HEK293 (cell line): Measurements from ENCODE around the gene PDGFA.

Source experiments
- CTCF ChIA-PET: fragments of 350-600 bp; formaldehyde crosslinking; extraction: SDS; loops from one replicate; lab custom pipeline; 2021; ENCODE audit warnings: antibody characterized with exemption; lab: Yijun Ruan, JAX
- POLR2A ChIA-PET: fragments of 300-600 bp; formaldehyde crosslinking; extraction: SDS; loops from one replicate; lab custom pipeline; 2020; ENCODE audit warnings: antibody characterized with exemption, inconsistent platforms; lab: Yijun Ruan, JAX
- H3K27ac ChIP-seq: fragments of 200-500 bp; sonication (Bioruptor generic); 2 replicates; pipeline ENCODE4 v1.5.1; 2014; ENCODE audit warnings: low read depth, low read length, control low read depth, inconsistent platforms; ENCODE audit errors: extremely low read depth
- H3K36me3 ChIP-seq, 2 experiments: fragments of 200-500 bp in 1 of 2; sonication (Bioruptor generic) in 1 of 2; 1 replicate in 1 of 2; 2 replicates in 1 of 2; pipeline ENCODE4 v1.5.1; 2014 to 2017; ENCODE audit warnings: inconsistent platforms in 2 of 2, low read length in 2 of 2; ENCODE audit not compliant: control insufficient read depth in 2 of 2, insufficient read depth in 1 of 2
- H3K4me1 ChIP-seq: fragments of 200-500 bp; sonication (Bioruptor generic); 2 replicates; pipeline ENCODE4 v1.5.1; 2014; ENCODE audit warnings: mild to moderate bottlenecking, low read length, inconsistent platforms; ENCODE audit not compliant: control insufficient read depth, insufficient read depth
- H3K4me3 ChIP-seq: 2 replicates; pipeline ENCODE4 v1.5.1; 2011; ENCODE audit warnings: low read depth, mild to moderate bottlenecking, control low read depth, low read length, moderate library complexity
- H3K9me3 ChIP-seq: fragments of 200-500 bp; sonication (Bioruptor generic); 2 replicates; pipeline ENCODE4 v1.5.1; 2014; ENCODE audit warnings: low read depth, low read length, inconsistent platforms; ENCODE audit not compliant: control insufficient read depth, insufficient read depth
- BCL11A ChIP-seq: fragments of 450-650 bp; formaldehyde crosslinking; IDR thresholded peaks from 2 replicates; pipeline ENCODE4 v1.5.1; 2016; ENCODE audit warnings: low read depth, missing biosample characterization, missing genetic modification characterization
- KLF10 ChIP-seq: fragments of 450-650 bp; IDR thresholded peaks from 2 replicates; pipeline ENCODE4 v1.5.1; 2018; ENCODE audit warnings: missing biosample characterization, mild to moderate bottlenecking, missing genetic modification characterization
- PRDM4 ChIP-seq: fragments of 450-650 bp; formaldehyde crosslinking; IDR thresholded peaks from 2 replicates; pipeline ENCODE4 v1.5.1; 2017; ENCODE audit warnings: missing biosample characterization, missing genetic modification characterization
- REPIN1 ChIP-seq: fragments of 450-650 bp; formaldehyde crosslinking; IDR thresholded peaks from 2 replicates; pipeline ENCODE4 v1.5.1; 2017; ENCODE audit warnings: missing biosample characterization, missing genetic modification characterization, low read depth
- SETDB1 ChIP-seq: IDR thresholded peaks from one replicate; pipeline ENCODE4 v1.6.1; 2017; ENCODE audit warnings: mild to moderate bottlenecking, low read length, moderate library complexity, mixed read lengths; ENCODE audit not compliant: insufficient read length
- SP3 ChIP-seq: fragments of 450-650 bp; formaldehyde crosslinking; IDR thresholded peaks from 2 replicates; pipeline ENCODE4 v1.5.1; 2016; ENCODE audit warnings: missing biosample characterization, missing genetic modification characterization
- WT1 ChIP-seq: fragments of 450-650 bp; formaldehyde crosslinking; IDR thresholded peaks from 2 replicates; pipeline ENCODE4 v1.5.1; 2016; ENCODE audit warnings: missing biosample characterization, missing genetic modification characterization
- ZIC2 ChIP-seq: fragments of 450-650 bp; formaldehyde crosslinking; IDR thresholded peaks from 2 replicates; pipeline ENCODE4 v1.5.1; 2016; ENCODE audit warnings: missing biosample characterization, missing genetic modification characterization
- ZNF132 ChIP-seq: fragments of 450-650 bp; formaldehyde crosslinking; IDR thresholded peaks from 2 replicates; pipeline ENCODE4 v1.5.1; 2017; ENCODE audit warnings: missing biosample characterization, missing genetic modification characterization, borderline replicate concordance
- ZNF133 ChIP-seq: fragments of 450-650 bp; formaldehyde crosslinking; IDR thresholded peaks from 2 replicates; pipeline ENCODE4 v1.5.1; 2016; ENCODE audit warnings: missing biosample characterization, missing genetic modification characterization
- ZNF211 ChIP-seq: fragments of 450-650 bp; formaldehyde crosslinking; IDR thresholded peaks from 2 replicates; pipeline ENCODE4 v1.5.1; 2016; ENCODE audit warnings: low read depth, missing biosample characterization, missing genetic modification characterization
- ZNF221 ChIP-seq: fragments of 450-650 bp; formaldehyde crosslinking; IDR thresholded peaks from 2 replicates; pipeline ENCODE4 v1.5.1; 2017; ENCODE audit warnings: missing biosample characterization, missing genetic modification characterization, borderline replicate concordance
- ZNF302 ChIP-seq: fragments of 450-650 bp; formaldehyde crosslinking; IDR thresholded peaks from 2 replicates; pipeline ENCODE4 v1.5.1; 2016; ENCODE audit warnings: missing biosample characterization, missing genetic modification characterization, low read depth
- ZNF341 ChIP-seq: fragments of 450-650 bp; formaldehyde crosslinking; IDR thresholded peaks from 2 replicates; pipeline ENCODE4; 2016; ENCODE audit warnings: low read depth, missing biosample characterization, missing genetic modification characterization
- ZNF555 ChIP-seq: fragments of 450-650 bp; formaldehyde crosslinking; conservative IDR thresholded peaks from 2 replicates; pipeline ENCODE4 v1.5.1; 2017; ENCODE audit warnings: missing biosample characterization, mild to moderate bottlenecking, missing genetic modification characterization, inconsistent platforms
- ZNF707 ChIP-seq: fragments of 450-650 bp; formaldehyde crosslinking; IDR thresholded peaks from 2 replicates; pipeline ENCODE4 v1.5.1; 2016; ENCODE audit warnings: missing biosample characterization, missing genetic modification characterization
- ZSCAN23 ChIP-seq: fragments of 450-650 bp; formaldehyde crosslinking; IDR thresholded peaks from 2 replicates; pipeline ENCODE4 v1.5.1; 2016; ENCODE audit warnings: missing biosample characterization, missing genetic modification characterization
- TF ChIP-seq, protein P1 (sequence below): fragments of 450-650 bp; formaldehyde crosslinking; IDR thresholded peaks from 2 replicates; pipeline ENCODE4 v1.5.1; 2016; ENCODE audit warnings: missing biosample characterization, missing genetic modification characterization, borderline replicate concordance
- TF ChIP-seq, protein P2 (sequence below): fragments of 450-650 bp; formaldehyde crosslinking; IDR thresholded peaks from 2 replicates; pipeline ENCODE4 v1.5.1; 2016; ENCODE audit warnings: missing biosample characterization, missing genetic modification characterization

PDGFA gene

DNA sequence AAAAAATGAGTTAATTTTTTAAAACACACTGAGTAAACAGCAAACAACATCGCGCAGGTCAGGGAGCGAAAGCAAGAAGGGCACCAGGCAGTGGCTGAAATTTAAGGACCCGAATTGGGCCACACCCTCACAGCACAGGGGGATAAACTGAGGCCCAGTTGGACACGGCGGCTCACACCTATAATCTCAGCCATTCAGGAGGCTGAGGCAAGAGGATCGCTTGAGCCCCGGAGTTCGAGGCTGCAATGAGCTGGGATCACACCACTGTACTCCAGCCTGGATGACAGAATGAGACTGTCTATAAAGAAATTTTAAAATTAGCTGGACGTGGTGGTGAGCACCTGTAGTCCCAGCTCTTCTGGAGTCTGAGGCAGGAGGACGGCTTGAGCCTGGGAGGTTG is 69.6 kb downstream of the PDGFA start:
- CTCF ChIA-PET, result interaction anchor here (1.1 kb wide), 1 partner anchor 9 kb away, joined by 3 read pairs; no protein-coding TSS in a partner anchor
- no peaks in the 10 kb centered on the region for H3K4me1 ChIP-seq
- H3K36me3 ChIP-seq, result no peaks in the 10 kb centered on the region
- H3K4me3 ChIP-seq, result no peak overlapping the region
- H3K9me3 ChIP-seq, result no peaks in the 10 kb centered on the region
- TF ChIP-seq ZSCAN23 (no peak), BCL11A (tag by site-specific recombination) (no peak), ZNF707 (tag by site-specific recombination) (no peak), ZNF555 (tag by site-specific recombination) (no peak), SP3 (tag by site-specific recombination) (no peak)
- TF ChIP-seq, protein P1, sequence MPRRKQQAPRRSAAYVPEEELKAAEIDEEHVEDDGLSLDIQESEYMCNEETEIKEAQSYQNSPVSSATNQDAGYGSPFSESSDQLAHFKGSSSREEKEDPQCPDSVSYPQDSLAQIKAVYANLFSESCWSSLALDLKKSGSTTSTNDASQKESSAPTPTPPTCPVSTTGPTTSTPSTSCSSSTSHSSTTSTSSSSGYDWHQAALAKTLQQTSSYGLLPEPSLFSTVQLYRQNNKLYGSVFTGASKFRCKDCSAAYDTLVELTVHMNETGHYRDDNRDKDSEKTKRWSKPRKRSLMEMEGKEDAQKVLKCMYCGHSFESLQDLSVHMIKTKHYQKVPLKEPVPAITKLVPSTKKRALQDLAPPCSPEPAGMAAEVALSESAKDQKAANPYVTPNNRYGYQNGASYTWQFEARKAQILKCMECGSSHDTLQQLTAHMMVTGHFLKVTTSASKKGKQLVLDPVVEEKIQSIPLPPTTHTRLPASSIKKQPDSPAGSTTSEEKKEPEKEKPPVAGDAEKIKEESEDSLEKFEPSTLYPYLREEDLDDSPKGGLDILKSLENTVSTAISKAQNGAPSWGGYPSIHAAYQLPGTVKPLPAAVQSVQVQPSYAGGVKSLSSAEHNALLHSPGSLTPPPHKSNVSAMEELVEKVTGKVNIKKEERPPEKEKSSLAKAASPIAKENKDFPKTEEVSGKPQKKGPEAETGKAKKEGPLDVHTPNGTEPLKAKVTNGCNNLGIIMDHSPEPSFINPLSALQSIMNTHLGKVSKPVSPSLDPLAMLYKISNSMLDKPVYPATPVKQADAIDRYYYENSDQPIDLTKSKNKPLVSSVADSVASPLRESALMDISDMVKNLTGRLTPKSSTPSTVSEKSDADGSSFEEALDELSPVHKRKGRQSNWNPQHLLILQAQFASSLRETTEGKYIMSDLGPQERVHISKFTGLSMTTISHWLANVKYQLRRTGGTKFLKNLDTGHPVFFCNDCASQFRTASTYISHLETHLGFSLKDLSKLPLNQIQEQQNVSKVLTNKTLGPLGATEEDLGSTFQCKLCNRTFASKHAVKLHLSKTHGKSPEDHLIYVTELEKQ (tag by site-specific recombination), result no peak
- TF ChIP-seq, protein P2, sequence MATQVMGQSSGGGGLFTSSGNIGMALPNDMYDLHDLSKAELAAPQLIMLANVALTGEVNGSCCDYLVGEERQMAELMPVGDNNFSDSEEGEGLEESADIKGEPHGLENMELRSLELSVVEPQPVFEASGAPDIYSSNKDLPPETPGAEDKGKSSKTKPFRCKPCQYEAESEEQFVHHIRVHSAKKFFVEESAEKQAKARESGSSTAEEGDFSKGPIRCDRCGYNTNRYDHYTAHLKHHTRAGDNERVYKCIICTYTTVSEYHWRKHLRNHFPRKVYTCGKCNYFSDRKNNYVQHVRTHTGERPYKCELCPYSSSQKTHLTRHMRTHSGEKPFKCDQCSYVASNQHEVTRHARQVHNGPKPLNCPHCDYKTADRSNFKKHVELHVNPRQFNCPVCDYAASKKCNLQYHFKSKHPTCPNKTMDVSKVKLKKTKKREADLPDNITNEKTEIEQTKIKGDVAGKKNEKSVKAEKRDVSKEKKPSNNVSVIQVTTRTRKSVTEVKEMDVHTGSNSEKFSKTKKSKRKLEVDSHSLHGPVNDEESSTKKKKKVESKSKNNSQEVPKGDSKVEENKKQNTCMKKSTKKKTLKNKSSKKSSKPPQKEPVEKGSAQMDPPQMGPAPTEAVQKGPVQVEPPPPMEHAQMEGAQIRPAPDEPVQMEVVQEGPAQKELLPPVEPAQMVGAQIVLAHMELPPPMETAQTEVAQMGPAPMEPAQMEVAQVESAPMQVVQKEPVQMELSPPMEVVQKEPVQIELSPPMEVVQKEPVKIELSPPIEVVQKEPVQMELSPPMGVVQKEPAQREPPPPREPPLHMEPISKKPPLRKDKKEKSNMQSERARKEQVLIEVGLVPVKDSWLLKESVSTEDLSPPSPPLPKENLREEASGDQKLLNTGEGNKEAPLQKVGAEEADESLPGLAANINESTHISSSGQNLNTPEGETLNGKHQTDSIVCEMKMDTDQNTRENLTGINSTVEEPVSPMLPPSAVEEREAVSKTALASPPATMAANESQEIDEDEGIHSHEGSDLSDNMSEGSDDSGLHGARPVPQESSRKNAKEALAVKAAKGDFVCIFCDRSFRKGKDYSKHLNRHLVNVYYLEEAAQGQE (tag by site-specific recombination), result no peak
- TF ChIP-seq, all 188 proteins: peak for 0
- no peak overlapping the region for H3K27ac ChIP-seq
- POLR2A ChIA-PET, result no interaction called here

- Histone ChIP-seq H3K4me3 (no peak overlapping the region), H3K9me3 (no peaks in the 10 kb centered on the region), H3K4me1 (no peaks in the 10 kb centered on the region), H3K27ac (no peak overlapping the region), H3K36me3 (no peaks in the 10 kb centered on the region)
- ChIA-PET POLR2A (no interaction called here), CTCF (interaction anchor here (1.1 kb wide), 1 partner anchor 8 kb away, joined by 3 read pairs; no protein-coding TSS in a partner anchor)
- TF ChIP-seq WT1 (tag by site-specific recombination) (no peak), ZIC2 (tag by site-specific recombination) (peak; percentile 56)
Observed at GRCh38 chr7:449324-450019, 70.2 kb downstream of the PDGFA start.

- Histone ChIP-seq H3K9me3 (no peaks in the 10 kb centered on the region), H3K4me3 (no peak overlapping the region), H3K27ac (no peak overlapping the region), H3K4me1 (no peaks in the 10 kb centered on the region), H3K36me3 (no peaks in the 10 kb centered on the region)
- POLR2A ChIA-PET, result no interaction called here
- CTCF ChIA-PET, result interaction anchor here (0.5 kb wide), 1 partner anchor 12 kb away, joined by 3 read pairs; no protein-coding TSS in a partner anchor
- TF ChIP-seq ZNF341 (tag by site-specific recombination) (no peak), PRDM4 (tag by site-specific recombination) (no peak), ZNF132 (tag by site-specific recombination) (no peak), KLF10 (tag by site-specific recombination) (no peak), ZNF221 (tag by site-specific recombination) (no peak), ZNF211 (no peak), REPIN1 (tag by site-specific recombination) (no peak), SETDB1 (no peak), ZNF302 (tag by site-specific recombination) (no peak), ZNF133 (tag by site-specific recombination) (no peak)
Observed at GRCh38 chr7:447523-447922, 72.1 kb downstream of the PDGFA start.
